Measurements from ENCODE around the gene PREB. TPM values are rescaled to one million over a fixed set of nuclear protein-coding genes. Genes with fewer than 3 reads are reported as not detected.

PREB gene
- total and polyA plus RNA-seq, 2 of the 13 experiments (the other 11 are each of a cell fraction or from before 2014, with no cell fraction given), result 112 to 192 TPM

DNA sequence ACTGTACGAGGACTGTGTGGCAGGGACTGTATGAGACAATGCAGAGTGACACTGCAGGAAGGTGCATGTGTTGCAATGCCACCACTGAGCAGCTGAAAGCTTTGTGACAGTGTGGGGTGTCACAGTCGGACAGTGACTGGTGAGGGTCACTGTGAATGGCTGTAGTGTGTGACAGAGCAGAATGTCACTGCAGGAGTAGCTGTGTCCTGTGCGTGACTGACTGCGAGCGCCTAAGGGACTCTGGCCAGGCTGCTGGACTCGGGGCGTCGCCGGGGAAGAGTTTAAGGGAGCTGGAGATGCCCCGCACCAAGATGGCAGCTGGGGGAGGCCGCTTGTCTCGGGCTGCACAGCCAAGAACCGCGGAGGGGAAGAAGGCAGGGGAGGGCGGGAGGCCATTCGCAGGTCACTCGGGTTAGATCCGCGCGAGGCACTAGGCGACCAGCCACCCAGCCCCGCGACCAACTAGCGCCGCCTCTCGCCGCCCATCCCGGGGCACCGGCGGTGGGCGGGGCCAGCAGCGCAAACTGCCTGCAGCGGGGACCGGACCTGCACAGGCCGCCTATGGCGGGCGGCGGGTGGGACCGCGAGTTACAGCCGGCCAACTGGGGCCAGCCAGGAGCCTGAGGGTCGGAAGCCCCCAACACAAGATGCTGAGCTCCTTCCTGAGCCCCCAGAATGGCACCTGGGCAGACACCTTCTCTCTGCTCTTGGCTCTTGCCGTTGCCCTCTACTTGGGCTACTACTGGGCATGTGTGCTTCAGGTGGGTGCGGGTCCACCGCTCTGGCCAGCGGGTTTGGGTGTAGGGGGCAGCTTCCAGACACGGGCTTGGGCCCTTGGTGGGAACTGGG is 10.9 kb downstream of the PREB start, which contains the start of gene ABHD1 (continued):
- TF ChIP-seq ZBTB10 (CRISPR knock-in tag; IDR thresholded peaks at IDR 0.05; ENCODE audit: borderline replicate concordance) (peak; percentile 71; the same call in 1 of the 2 replicates), ZNF549 (CRISPR knock-in tag; IDR thresholded peaks at IDR 0.05) (no peak), ZNF768 (CRISPR knock-in tag; IDR thresholded peaks at IDR 0.05) (no peak), IRF2 (CRISPR knock-in tag; IDR thresholded peaks at IDR 0.05) (no peak; the same call in 1 of the 2 replicates), ZNF781 (CRISPR knock-in tag; IDR thresholded peaks at IDR 0.05; ENCODE audit: borderline replicate concordance, not compliant biosample characterization) (peak; percentile 52), BRF2 (CRISPR knock-in tag; IDR thresholded peaks at IDR 0.05) (no peak), EEA1 (CRISPR knock-in tag; IDR thresholded peaks at IDR 0.05; ENCODE audit: borderline replicate concordance) (peak; percentile 36; the same call in 1 of the 2 replicates), SOX13 (IDR thresholded peaks at IDR 0.05) (no peak), SOX13 (CRISPR knock-in tag; conservative IDR thresholded peaks at IDR 0.05 in 1 of 2, IDR thresholded peaks at IDR 0.05 in 1 of 2) (peak; percentile 12 to 28; a peak in 1 of 4 replicates), ZNF143 (CRISPR knock-in tag; IDR thresholded peaks at IDR 0.05) (no peak), JDP2 (CRISPR knock-in tag; IDR thresholded peaks at IDR 0.05; ENCODE audit: borderline replicate concordance) (no peak), MBNL3 (CRISPR knock-in tag; conservative IDR thresholded peaks at IDR 0.05) (no peak), RORA (CRISPR knock-in tag; IDR thresholded peaks at IDR 0.05) (no peak), MZF1 (CRISPR knock-in tag; IDR thresholded peaks at IDR 0.05; ENCODE audit: borderline replicate concordance) (0 out of 2 replicates have a peak, but pooled peaks have one; percentile 32)
- TF ChIP-seq, protein P1, sequence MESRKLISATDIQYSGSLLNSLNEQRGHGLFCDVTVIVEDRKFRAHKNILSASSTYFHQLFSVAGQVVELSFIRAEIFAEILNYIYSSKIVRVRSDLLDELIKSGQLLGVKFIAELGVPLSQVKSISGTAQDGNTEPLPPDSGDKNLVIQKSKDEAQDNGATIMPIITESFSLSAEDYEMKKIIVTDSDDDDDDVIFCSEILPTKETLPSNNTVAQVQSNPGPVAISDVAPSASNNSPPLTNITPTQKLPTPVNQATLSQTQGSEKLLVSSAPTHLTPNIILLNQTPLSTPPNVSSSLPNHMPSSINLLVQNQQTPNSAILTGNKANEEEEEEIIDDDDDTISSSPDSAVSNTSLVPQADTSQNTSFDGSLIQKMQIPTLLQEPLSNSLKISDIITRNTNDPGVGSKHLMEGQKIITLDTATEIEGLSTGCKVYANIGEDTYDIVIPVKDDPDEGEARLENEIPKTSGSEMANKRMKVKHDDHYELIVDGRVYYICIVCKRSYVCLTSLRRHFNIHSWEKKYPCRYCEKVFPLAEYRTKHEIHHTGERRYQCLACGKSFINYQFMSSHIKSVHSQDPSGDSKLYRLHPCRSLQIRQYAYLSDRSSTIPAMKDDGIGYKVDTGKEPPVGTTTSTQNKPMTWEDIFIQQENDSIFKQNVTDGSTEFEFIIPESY (CRISPR knock-in tag; IDR thresholded peaks at IDR 0.05), result peak; percentile 6; the same call in 1 of the 2 replicates
- TF ChIP-seq, protein P2, sequence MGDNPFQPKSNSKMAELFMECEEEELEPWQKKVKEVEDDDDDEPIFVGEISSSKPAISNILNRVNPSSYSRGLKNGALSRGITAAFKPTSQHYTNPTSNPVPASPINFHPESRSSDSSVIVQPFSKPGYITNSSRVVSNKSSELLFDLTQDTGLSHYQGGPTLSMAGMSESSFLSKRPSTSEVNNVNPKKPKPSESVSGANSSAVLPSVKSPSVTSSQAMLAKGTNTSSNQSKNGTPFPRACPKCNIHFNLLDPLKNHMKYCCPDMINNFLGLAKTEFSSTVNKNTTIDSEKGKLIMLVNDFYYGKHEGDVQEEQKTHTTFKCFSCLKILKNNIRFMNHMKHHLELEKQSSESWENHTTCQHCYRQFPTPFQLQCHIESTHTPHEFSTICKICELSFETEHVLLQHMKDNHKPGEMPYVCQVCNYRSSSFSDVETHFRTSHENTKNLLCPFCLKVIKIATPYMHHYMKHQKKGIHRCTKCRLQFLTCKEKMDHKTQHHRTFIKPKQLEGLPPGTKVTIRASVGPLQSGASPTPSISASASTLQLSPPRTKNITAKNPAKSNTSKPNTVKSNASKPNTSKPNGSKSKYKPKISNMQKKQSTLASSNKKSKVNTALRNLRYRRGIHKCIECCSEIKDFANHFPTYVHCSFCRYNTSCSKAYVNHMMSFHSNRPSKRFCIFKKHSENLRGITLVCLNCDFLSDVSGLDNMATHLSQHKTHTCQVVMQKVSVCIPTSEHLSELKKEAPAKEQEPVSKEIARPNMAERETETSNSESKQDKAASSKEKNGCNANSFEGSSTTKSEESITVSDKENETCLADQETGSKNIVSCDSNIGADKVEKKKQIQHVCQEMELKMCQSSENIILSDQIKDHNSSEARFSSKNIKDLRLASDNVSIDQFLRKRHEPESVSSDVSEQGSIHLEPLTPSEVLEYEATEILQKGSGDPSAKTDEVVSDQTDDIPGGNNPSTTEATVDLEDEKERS (CRISPR knock-in tag; IDR thresholded peaks at IDR 0.05), result peak; percentile 82; the same call in 1 of the 2 replicates

Data from HepG2 (cell line).